NCI-H524 treated with DMSO at 0.1 percent for 48 hours (cell line): ENCODE data around the gene LAD1.

Experiments
- DNase-seq: peaks from one replicate; lab custom pipeline; 2025; lab: John Stamatoyannopoulos, UW

LAD1 gene

GRCh38 chr1:201347498-201348210 lies 51.5 kb downstream of the LAD1 start:
- no peak for DNase-seq

DNA sequence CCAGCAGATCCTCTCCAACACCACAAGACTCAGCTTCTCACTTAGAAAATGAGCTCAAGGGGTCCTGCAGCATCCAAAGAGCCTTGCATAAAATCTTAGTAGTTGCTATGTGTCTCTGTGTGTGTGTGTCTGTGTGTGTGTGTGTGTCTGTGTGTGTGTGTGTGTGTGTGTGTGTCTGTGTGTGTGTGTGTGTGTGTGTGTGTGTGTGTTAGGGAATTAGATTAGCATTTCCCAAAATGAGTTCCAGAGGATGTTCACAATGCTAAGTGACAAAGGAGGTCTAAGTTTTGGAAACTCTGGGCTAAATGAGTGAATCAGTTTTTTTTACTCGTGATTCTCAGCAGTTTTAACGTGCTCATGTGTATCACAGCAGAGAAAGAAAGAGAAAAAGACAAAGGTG lies 52.1 kb downstream of the LAD1 start:
- DNase-seq = no peak

- DNase-seq = no peak
Observed at GRCh38 chr1:201346337-201346939, 52.7 kb downstream of the LAD1 start.

GRCh38 chr1:201345081-201345355 lies 54.1 kb downstream of the LAD1 start:
- no peak for DNase-seq

DNA sequence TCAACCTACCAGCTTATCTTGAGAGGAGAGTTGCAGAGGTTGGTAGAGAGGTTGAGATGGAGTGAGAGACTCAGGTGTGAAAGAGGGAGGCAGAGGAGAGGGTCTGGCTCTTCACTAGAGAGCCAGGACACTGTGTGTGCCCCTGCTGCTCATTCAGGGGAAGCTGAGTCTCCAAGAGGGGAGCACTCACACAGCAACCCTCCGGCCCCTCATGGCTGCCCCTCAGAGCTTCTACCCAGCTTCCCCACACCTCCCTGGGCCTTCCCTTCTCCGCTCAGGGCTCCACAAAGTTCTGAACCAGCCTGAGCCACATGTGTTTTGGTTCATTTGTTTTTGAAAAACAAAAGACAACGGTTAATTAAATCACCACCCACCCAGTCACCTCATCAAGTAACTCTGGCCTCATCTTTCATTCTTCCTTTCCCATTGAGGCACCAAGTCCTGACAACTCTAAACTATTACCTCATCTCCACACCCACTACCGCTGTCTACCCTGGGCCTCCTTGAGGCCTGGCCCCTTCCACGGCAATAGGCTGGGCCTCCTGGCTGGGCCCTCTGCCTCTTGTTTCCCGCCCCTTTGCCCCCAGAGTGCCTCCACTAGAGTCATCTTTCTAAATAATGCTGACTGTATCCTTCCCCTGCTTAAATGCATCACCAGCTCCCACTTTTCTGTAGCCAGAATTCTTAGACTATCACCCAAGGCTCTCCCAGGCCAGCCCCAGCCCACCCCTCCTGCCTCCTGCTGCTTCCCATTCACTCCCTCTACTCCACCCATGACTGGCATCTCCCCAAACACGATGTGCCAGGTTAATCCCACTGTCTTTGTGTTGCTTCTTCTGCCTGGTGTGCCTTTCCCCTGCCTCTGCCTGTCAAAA lies 54.7 kb downstream of the LAD1 start:
- DNase-seq = no peak

DNA sequence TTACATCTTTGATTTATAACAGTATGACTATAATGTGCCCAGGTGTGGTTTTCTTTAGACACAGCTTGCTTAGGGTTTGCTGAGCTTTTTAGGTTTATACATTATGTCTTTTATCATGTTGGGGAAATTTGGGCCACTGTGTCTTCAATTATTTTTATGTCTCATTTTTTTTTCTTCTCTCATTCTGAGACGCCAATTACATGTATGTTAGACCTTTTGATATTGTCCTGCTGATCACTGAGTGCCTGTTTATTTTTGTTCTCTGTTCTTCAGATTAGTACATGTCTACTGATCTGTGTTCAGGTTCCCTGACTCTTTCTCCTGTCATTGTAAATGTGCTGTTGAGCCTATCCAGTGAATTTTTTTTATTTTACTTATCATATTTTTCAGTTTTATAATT lies 57.7 kb downstream of the LAD1 start:
- DNase-seq = no peak

GRCh38 chr1:201336711-201337450 lies 62.2 kb downstream of the LAD1 start:
- DNase-seq = no peak

- DNase-seq = no peak
Observed at GRCh38 chr1:201335901-201336300, 63.2 kb downstream of the LAD1 start.

- DNase-seq = no peak
Observed at GRCh38 chr1:201335174-201335870, 63.8 kb downstream of the LAD1 start.

DNA sequence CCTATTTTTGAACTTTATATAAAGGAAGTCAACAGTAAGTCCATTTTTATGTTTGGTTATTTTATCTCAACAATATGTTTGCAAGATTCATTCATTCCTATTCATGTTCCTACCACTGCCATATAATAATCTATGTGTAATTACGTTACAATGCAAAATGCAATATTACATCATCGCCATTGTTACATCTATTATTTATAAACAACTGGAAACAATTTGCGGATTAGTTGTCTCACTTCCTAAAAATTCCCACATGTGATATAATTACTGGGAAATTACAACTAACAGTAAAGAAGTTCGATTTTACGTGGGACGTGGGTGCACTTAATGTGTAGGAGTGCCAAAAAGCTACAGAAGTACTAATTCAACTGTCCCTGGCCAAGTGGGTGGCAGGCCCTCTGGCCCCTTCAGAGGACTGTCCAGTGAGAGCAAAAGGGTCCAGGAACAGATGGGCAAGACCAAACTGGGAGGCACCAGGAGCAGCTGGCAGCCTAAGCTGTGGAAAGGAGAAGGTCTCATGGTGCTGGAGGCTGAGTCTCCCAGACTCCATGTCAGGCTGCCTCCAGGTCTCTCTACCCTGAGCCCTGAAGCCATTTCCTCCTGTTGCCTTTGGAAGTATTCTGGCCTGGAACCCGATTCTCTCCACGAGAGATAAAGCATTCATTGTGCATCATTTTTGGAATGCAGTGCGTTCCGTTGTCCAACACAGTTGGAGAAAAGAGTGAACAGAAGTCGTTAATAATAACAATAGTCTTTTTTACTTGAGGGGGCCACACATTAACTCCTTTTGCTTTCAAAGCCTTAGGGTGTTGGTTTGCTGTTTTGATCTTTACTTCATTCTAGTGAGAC lies 64.6 kb downstream of the LAD1 start:
- DNase-seq = no peak

- DNase-seq = no peak
Observed at GRCh38 chr1:201332616-201333335, 66.3 kb downstream of the LAD1 start.

DNA sequence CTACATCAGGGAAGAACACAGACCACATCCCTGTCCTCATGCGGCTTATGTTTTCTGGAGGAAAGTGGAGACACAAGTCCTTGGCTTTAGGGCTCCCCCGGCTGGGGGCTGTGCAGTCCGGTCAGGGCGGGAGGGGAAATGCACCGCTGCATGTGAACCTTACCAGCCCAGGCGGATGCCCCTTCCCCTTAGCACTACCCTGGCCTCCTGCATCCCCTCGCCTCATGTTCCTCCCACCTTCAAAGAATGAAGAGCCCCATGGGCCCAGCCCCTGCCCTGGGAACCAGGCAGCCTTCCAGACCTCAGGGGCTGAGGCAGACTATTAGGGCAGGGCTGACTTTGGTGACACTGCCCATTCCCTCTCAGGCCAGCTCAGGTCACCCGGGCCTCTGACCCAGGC lies 67.1 kb downstream of the LAD1 start:
- DNase-seq = no peak

- no peak for DNase-seq
Observed at GRCh38 chr1:201331166-201331565, 68.0 kb downstream of the LAD1 start.
